AG04450 (cell line): Measurements from ENCODE around the gene OR4F15. TPM values are rescaled to one million over a fixed set of nuclear protein-coding genes. Genes with fewer than 3 reads are reported as not detected.
A peak's percentile ranks its signal among the peaks of the same experiment; 100 is the strongest.
"Not testable (repeated sequence)": the region's sequence is repeated elsewhere in the genome, so short reads cannot be mapped to it uniquely, and the experiment has no call there.

Experiments used
- CTCF ChIA-PET: fragments of 300-600, 350-600 bp; formaldehyde crosslinking; extraction: SDS; loops from one replicate; lab custom pipeline; 2022; ENCODE audit warnings: antibody characterized with exemption, inconsistent platforms; lab: Charles Lee
- POLR2A ChIA-PET: fragments of 350-600 bp; formaldehyde crosslinking; extraction: SDS; loops from one replicate; lab custom pipeline; 2021; ENCODE audit warnings: antibody characterized with exemption, inconsistent platforms; lab: Yijun Ruan, JAX
- DNase-seq: peaks from one replicate; pipeline ENCODE4 v3.0.0-alpha.2; 2011; ENCODE audit warnings: low read depth, low spot score
- H3K27ac ChIP-seq: one replicate; pipeline ENCODE4 v1.5.1; 2012; ENCODE audit warnings: low read depth, low read length, control low read depth
- H3K27me3 ChIP-seq: one replicate; pipeline ENCODE4 v1.6.0; 2012; ENCODE audit warnings: low read length; ENCODE audit not compliant: control insufficient read depth, insufficient read depth
- H3K4me3 ChIP-seq: 2 replicates; pipeline ENCODE4 v1.5.1; 2011; ENCODE audit warnings: mild to moderate bottlenecking, low read depth, low read length, control low read depth
- H3K9me3 ChIP-seq: 2 replicates; pipeline ENCODE4 v1.5.1; 2012; ENCODE audit warnings: low read length; ENCODE audit not compliant: control insufficient read depth, insufficient read depth
- polyA plus RNA-seq: library from polyadenylated mRNA; depleted of rRNA; stranded (reverse); fragments of >200 nt; gene quantifications from 2 replicates; pipeline ENCODE4 v1.2.3, GENCODE V29; 2011
- TF ChIP-seq, protein P1 (sequence below): IDR thresholded peaks from 2 replicates; pipeline ENCODE4 v1.5.1; 2011; ENCODE audit warnings: low read depth, low read length, control low read depth, inconsistent platforms

OR4F15 gene
- polyA plus RNA-seq, 1 experiment, result 0.05 TPM

DNA sequence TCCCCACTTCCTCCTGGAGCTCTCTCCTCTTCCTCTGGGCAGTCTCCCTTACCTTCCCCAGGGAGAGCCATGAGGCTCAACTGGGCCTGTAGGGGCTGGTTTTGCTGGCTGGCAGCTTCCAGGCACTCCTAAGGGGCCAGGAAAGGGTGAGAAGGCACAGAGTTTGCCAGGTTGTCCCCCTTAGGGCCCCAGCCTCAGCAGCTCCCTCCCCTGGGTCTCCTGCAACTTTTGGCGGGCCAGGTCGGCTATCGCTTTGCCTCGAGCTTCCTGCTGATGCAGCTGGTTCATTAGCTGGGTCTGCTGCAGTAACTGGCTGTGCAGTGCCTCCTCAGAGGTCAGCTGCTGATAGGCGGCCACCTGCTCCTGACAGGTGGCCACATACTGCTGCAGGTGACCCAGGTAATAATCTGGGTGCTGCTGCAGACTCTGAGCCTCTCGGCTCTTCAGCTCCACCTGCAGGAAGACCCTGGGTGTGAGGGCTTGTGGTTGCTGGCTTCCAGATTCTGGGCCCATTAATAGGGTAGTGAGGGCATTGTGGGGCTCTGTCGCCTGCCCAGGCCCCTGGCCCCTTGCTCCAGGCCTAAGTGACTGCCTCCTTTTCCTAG is 38.4 kb upstream of the OR4F15 start:
- ChIA-PET POLR2A (interaction anchor here (0.7 kb wide), 1 partner anchor 407 kb away, joined by 3 read pairs; no protein-coding TSS in a partner anchor), CTCF (interaction anchor here (0.5 to 0.6 kb wide), 2 partner anchors 21 to 1200 kb away, joined by 3 to 4 read pairs; no protein-coding TSS in a partner anchor)
- no peaks in the 10 kb centered on the region for H3K9me3 ChIP-seq
- H3K4me3 ChIP-seq, result no peak overlapping the region
- no peak overlapping the region for H3K27ac ChIP-seq
- DNase-seq, result no peak
- peaks cover 15% of the 10 kb centered on the region for H3K27me3 ChIP-seq
- TF ChIP-seq, protein P1, sequence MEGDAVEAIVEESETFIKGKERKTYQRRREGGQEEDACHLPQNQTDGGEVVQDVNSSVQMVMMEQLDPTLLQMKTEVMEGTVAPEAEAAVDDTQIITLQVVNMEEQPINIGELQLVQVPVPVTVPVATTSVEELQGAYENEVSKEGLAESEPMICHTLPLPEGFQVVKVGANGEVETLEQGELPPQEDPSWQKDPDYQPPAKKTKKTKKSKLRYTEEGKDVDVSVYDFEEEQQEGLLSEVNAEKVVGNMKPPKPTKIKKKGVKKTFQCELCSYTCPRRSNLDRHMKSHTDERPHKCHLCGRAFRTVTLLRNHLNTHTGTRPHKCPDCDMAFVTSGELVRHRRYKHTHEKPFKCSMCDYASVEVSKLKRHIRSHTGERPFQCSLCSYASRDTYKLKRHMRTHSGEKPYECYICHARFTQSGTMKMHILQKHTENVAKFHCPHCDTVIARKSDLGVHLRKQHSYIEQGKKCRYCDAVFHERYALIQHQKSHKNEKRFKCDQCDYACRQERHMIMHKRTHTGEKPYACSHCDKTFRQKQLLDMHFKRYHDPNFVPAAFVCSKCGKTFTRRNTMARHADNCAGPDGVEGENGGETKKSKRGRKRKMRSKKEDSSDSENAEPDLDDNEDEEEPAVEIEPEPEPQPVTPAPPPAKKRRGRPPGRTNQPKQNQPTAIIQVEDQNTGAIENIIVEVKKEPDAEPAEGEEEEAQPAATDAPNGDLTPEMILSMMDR, result no peak

DNA sequence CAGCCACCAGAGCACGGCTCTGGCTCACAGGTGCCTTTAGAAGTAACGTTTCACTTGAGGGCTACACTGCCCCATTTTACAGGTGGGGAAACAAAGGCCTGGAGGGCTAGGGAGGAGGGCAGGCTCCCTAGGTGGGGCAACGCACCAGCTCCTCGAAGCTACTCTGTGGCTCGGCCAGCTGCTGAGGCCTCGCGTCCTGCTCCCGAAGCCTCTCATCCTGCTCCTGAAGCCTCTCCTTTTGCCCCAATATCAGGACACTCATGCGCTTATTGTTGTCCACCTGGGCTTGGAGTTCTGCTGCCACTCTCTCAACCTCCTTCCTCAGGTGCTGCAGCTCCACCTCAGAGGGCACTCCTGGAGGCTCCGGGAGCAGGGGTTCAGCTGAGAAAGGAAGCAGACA is 36.9 kb upstream of the OR4F15 start:
- TF ChIP-seq, protein P1, result no peak
- ChIA-PET POLR2A (no interaction called here), CTCF (no interaction called here)
- no peak overlapping the region for H3K4me3 ChIP-seq
- no peak for DNase-seq
- no peaks in the 10 kb centered on the region for H3K9me3 ChIP-seq
- H3K27me3 ChIP-seq, result peaks cover 15% of the 10 kb centered on the region
- H3K27ac ChIP-seq, result no peak overlapping the region

DNA sequence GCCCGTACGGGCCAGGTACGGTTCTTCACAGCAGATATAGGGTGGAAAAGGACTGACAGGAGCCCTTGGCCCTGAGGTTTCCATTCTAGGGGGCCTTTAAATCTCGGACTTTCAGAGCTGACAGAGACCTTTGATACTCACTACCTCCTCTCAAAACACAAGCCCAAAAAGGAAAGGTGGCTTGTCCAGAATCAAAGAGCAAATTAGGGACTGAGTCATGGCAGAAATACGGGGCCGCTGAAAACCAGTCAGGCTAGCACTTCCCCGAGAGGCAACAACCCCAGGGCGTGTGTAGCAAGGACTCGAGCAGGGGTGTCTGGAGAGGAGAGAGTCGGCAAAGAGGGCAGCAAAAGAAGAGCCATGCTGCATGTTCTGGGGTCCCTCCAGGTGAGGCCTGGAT is 33.4 kb upstream of the OR4F15 start:
- POLR2A ChIA-PET, H3K4me3 ChIP-seq, H3K27ac ChIP-seq, CTCF ChIA-PET, H3K9me3 ChIP-seq, DNase-seq: not testable (repeated sequence)
- peaks cover 15% of the 10 kb centered on the region for H3K27me3 ChIP-seq

DNA sequence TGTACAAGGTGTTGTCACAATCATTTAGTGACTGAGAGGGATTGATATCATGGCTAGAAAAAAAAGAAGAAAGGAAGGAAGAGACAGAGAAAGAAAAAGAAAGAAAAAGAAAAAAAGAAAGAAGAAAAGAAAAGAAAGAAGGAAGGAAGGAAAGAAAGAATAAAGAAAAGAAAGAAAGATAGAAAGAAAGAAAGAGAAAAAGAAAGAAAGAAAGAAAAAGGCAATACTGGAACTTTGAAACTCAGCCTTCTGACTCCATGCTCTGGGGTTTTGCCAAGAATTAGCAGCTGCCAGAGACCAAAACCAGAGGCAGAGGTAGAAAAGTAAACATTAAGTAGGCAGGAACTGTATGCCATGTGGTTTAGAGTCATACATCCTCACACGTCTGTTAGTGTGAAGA is 31.8 kb upstream of the OR4F15 start:
- POLR2A ChIA-PET, result not testable (repeated sequence)

DNA sequence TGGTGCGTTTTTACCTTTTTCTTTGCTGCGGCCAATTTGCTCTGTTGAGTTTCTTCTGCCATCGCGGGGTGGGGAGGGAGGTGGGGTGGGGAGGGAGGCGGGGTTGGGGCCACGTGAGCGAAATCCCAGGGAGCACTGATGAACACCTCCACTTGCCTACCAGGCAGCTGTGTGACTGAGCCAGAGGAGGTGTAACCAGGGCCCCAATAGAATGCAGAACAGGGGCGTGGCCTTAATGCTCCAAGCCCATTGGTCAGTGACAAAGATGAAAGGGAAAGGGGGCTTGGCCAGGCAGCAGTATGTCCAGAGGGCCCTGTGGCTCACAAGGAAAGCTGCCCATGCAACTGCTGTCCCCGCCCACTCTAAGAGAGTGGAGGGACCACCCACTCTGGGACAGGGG is 30.1 kb upstream of the OR4F15 start:
- H3K4me3 ChIP-seq, result no peak overlapping the region
- CTCF ChIA-PET, result no interaction called here
- peaks cover 5% of the 10 kb centered on the region for H3K27me3 ChIP-seq
- DNase-seq, result no peak
- peaks cover 3% of the 10 kb centered on the region; the same call in 1 of the 2 replicates for H3K9me3 ChIP-seq
- TF ChIP-seq, protein P1, result no peak
- no peak overlapping the region for H3K27ac ChIP-seq
- POLR2A ChIA-PET, result no interaction called here

More for the DNA sequence above, 31.8 kb upstream of the OR4F15 start:
- peak; percentile 26 for DNase-seq
- CTCF ChIA-PET, H3K27ac ChIP-seq, H3K27me3 ChIP-seq, H3K9me3 ChIP-seq, H3K4me3 ChIP-seq: not testable (repeated sequence)

DNA sequence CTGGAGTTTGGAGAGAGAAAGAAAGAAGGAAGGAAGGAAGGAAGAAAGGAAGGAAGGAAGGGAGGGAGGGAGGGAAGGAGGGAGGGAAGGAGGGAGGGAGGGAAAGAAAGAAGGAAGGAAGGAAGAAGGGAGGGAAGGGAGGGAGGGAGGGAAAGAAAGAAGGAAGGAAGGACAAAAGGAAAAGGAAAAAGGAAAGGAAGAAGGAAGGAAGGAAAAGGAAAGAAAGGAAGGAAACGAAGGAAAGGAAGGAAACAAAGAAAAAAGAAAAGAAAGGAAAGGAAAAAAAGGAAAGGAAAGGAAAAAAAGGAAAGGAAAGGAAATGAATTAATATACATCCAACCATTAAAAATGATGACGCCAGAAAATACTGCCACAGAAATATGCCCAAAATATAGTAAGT is 27.4 kb upstream of the OR4F15 start:
- CTCF ChIA-PET, result no interaction called here
- TF ChIP-seq, protein P1, result no peak
- H3K27me3 ChIP-seq, result no peaks in the 10 kb centered on the region
- H3K4me3 ChIP-seq, result no peak overlapping the region
- DNase-seq, result no peak
- peaks cover 3% of the 10 kb centered on the region; the same call in 1 of the 2 replicates for H3K9me3 ChIP-seq
- no peak overlapping the region for H3K27ac ChIP-seq
- POLR2A ChIA-PET, result no interaction called here

DNA sequence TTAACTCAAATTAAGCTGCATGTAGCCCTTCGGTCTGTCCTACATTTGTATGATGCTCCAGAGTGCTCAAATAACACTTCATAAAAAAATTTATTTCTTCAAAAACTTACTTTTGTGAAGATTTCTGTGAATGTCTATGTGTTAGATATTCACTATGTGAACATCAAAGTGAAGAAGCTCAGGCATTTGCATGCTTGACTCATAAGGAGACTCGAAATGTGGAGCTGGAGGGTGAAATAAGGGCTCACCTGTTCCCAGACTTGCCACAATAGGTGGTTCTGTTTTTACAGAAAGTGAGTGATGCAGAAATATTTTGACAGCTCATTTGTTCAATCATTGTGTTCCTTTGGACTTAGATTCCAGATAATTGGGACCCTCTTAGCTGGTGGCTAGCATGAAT is 25.6 kb upstream of the OR4F15 start:
- H3K27ac ChIP-seq, CTCF ChIA-PET, DNase-seq, POLR2A ChIA-PET, H3K27me3 ChIP-seq, H3K9me3 ChIP-seq, H3K4me3 ChIP-seq: not testable (repeated sequence)

DNA sequence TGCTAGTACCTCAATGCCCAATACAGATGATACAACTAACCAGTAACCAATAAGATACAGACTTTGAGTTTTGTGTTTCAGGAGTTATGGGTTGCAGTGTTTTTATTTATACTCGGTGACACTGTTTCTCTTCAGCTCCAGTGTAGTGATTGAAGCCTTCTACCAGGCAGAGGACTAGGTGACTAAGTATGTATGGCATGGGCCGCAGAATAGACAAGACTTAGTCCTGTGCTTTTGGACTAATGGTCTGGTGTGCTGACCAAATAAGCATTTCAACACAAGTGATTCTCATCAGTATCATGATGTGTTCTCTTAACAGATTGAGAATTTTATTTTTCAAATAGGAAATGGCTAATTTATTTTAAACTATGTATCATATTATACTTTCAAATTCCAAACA is 24.0 kb upstream of the OR4F15 start:
- DNase-seq, H3K4me3 ChIP-seq, H3K27me3 ChIP-seq, POLR2A ChIA-PET, H3K27ac ChIP-seq, H3K9me3 ChIP-seq: not testable (repeated sequence)
- CTCF ChIA-PET, result interaction anchor here (0.7 kb wide), 1 partner anchor 41 kb away, joined by 4 read pairs; no protein-coding TSS in a partner anchor
